Eye (tissue), 1 donor: ENCODE measurements around the gene C4orf54.

Experiments
- DNase-seq: peaks from one replicate; pipeline ENCODE4 v3.0.0-alpha.2; 2015

The C4orf54 gene

GRCh38 chr4:99657798-99658197 is at the start of gene C4orf54:
Gene C4orf54 (minus strand): TSS chr4:99657828. CDS start chr4:99654648, 3,180 bp downstream.
- no peak for DNase-seq

- no peak for DNase-seq
These were observed 48.3 kb upstream of the C4orf54 start for GRCh38 chr4:99705891-99706290.

- no peak for DNase-seq
These were observed 39.2 kb upstream of the C4orf54 start for GRCh38 chr4:99696801-99697200.

- no peak for DNase-seq
These were observed 35.5 kb upstream of the C4orf54 start for GRCh38 chr4:99693140-99693539.

- DNase-seq, result no peak
These were observed 33.4 kb upstream of the C4orf54 start for GRCh38 chr4:99690990-99691389.

- DNase-seq, result no peak
These were observed 32.8 kb upstream of the C4orf54 start for GRCh38 chr4:99690472-99690871.

GRCh38 chr4:99687120-99687519 is 29.5 kb upstream of the C4orf54 start:
- DNase-seq, result peak; percentile 30

GRCh38 chr4:99685234-99685633 is 27.6 kb upstream of the C4orf54 start:
- no peak for DNase-seq

DNA sequence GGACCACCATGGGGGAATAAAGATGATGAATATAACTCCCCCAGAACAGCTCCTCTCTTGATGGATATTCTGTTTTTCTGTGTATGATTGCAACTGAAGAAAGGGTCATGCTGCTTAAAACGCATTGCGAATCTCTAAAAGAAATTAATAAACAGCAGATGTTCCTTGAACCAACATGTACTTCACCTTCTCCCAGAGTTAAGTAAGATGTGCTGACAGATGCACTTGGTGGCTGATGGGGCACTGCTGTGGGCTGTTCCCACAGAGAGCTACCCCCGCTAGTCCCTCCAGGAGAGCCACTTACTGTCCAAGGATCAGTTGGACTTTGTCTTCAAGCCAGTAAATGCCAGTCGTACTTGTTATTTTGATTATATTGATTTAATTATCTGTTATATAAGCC is 26.3 kb upstream of the C4orf54 start:
- DNase-seq, result no peak

- no peak for DNase-seq
These were observed 22.3 kb upstream of the C4orf54 start for GRCh38 chr4:99679976-99680375.

DNA sequence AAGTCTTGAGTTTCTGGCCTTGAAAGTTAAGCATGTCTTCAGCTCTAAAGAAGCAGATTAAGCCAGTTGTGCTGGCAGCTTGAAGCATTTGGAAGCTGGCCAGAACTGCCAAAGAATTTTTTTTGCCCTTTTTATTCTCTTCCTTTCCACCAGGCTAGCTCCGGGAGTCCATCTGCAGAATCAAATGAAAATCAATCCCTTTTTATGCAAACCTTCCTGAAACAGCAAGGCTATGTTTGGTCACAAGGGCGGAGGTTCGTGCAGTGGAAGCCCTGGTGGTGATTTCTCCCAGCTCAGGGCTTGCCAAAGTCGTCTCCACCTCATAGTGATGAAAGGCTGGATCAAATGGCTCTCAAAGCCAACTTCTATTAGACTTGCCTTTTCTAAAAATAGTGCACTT is 21.6 kb upstream of the C4orf54 start:
- DNase-seq, result peak; percentile 57

DNA sequence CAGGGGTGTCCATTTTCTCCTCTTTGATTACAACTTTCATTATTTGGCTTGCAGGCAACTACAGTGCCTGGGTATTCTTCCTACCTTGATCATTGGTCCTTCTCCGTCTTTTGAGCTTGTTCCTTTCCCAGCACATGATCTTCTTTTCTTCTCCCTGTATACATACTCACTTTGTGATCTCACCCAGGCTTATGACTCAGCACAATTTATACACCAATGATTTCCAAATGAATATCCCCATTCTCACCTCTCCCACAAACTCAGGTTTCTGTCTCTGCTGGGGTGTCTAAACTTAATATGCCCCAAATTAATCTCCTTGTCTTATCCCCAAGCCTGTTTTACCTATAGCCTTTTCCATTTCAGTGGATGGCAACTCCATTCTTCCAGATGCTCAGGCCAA is 19.5 kb upstream of the C4orf54 start:
- DNase-seq, result no peak

DNA sequence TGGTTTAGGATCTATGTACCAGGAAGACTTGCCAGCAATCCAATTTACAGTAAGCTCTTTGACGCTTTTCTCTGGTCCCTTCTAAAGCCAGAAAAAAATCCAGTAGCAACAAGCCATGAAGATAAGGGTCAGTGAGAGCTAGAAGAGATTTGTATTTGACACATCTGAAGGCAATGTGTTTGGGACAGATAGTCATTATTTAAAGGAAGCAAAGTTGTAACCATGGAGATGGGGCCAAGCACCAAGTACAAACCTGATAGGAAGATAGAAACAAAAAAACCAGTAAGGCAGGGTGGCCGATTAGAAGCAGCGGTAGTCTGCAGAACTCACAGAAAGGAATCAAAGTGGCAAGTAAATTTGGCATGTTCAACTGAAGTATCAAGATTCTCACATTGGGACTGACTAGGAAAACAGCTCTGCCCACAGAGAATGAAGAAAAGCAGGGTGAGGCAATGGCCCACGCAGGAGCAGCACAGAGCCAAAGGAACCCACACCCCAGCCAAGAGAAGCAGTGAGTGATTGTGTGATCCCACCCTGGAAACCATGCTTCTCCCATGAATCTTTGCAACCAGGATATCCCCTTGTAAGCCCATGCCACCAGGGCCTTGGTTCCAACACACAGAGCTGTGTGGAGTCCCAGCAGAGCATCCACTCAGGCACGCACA is 12.9 kb upstream of the C4orf54 start:
- no peak for DNase-seq

DNA sequence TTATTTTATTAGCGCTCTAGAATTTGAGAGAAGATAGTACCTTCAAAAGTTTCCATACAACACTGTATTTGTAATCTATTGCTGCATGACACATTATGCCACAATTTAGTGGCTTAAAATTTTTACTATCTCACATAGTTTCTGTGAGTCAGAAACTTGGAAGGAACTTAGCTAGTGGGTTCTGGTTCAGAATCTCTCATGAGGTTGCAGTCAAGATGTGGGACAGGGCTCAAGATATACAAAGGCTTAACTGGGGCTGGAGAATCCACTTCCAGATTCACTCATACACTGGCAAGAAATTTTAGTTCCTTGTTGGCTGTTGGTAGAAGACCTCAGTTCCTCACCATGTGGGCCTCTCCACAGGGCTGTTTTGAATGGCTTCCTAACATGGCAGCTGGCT is 11.5 kb upstream of the C4orf54 start:
- no peak for DNase-seq

DNA sequence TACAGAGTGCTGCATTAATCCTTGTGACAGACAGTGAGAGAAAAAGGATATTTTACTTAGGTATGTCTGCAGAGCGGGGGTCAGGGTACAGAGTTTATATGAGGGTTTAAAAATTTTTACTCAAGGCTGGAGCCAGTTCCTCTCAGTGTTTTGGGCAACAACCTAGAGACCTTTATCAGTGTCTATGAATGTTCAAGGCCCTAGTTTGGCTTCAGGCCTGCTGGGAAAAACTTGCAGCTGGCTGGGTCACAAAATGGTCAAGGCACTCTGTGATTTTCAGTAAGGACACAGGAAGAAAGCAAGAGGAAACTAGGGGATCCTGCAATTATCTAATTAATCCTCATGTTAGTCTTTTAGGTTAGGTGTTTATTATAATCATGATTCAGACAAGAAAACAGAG is 10.8 kb upstream of the C4orf54 start:
- DNase-seq, result no peak

DNA sequence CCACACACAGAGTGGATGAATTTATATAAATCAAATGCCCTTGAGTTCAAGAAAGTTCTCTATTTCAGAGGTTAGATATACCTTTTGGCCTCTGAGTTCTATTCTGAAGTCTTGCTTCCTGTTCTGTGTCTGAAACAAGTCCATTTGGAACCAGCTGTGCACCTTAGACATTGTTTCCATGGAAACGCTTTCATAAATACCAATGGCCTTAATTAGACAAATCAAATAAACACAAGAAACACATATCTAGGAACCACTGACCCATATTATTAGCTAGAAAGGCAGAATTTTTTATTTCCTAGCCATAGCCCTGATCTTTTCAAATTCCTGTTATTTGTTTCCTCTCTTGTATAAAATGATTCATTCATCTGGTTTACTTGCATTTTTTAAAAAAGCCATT is 8.4 kb upstream of the C4orf54 start:
- DNase-seq, result peak; percentile 13

DNA sequence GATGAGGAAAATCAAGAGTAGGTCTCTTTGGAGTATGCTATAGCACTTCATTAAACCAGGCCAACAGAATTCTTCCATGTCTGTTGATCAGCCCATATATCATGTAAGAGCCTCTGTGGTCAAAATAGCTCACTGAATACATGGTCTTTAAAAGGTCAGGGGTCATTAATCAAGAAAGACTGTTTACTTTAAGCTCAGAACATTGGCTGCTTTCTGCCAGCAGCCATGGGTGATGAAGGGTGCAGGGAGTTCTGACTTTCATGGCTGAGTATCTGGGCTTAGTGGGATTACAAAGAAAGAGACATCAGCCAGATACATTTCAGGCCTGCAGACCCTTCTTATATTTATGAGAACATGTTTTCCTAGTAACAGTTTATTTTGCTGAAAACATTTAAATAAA is 7.1 kb upstream of the C4orf54 start:
- DNase-seq, result no peak

GRCh38 chr4:99661907-99662306 is 4.3 kb upstream of the C4orf54 start:
- no peak for DNase-seq

GRCh38 chr4:99658666-99659065 is 1.0 kb upstream of the C4orf54 start:
- no peak for DNase-seq

DNA sequence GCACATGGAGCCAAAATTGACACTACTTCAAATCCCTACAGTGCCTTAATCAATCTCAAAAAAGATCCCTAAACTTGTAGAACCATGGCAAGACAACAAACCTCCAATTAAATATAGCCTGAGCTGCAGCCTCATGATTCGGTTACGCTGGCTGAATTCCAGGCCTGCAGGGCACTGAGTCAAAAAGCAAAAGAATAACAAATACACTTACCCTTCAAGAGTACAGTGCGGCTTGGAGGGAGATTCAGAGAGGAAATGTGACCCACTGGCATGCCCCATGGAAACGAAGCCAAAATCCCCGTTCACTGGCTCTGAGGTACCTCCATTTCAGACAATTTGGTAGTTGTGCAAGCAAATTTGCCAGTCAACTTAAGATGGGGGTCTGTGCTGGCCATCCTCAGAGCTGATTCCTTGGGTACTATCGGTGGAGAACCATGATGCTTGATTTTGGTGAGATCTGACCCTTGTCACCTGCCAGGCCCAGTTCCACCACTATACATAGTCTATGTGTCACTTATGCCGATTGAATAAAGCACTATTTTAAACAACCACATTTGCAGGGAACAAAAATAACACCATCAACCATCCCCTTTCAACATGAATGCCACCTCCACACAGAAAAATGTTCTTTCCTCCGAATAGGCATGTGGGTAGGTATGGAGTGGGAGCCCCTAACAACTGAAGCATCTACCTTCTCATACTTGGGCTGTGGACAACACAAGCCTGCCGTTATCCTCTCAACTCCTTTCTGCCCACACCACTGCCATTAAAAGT is 2.1 kb downstream of the C4orf54 start:
- DNase-seq, result peak; percentile 26

DNA sequence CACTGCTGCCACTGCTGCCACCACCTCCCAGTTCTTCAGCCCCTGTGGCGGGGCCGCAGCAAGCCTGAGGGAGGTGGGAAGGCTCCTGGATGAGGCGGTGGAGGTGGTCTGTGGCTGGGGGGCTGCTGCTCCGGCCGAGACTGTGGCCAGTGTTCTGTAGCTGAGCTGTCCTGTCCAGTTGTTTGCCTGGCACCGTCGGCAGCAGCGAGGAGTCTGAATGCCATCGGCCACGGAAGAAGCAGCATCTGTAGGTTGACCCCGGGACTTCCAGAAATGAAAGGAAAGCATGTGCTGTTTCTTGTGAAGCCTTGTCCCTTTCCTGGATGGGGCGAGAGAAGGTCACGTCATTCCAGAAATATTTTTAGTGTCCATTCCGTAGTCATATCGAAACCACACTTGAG is 3.3 kb downstream of the C4orf54 start:
- no peak for DNase-seq

GRCh38 chr4:99653916-99654315 is 3.7 kb downstream of the C4orf54 start:
- DNase-seq, result no peak

DNA sequence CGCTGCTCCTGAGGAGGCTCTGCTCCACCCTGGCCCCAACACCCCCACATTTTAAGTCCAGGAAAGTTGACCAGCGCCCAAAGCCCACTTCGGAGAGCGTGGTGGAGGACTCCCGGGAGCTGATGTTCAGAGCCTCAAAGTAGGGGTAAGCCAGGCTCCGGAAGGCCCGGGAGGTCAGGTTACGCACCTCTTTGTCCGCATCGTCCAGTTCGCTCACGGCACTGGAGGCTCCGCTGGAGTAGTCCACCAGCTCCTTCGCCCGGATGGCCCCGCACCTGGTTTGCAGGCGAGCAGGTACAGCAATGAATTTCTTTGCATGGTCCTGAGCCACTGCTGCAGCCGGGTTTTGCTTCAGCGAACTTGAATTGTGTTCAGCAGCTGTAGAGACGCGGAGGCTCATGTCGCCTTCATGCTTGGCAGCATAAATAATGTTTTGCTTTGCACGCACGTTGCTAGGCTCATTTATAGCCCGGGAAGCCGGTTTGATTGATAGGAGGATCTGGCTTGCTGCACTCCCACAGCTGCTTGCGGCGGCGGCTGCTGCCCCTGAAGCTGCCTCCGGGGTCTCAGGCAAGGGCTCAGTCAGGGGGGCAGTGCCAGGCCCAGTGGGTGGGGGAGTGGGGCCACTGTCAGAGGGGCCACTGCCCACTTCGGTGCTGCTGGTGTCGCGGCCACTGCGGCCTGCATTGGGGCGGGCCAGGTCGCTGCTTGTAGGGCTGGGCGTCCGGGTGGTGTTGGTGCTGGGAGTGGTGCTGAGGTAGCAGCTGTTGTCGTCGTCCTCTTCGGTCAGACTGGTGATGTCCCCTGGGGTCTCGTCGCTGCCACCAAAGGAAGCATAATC is 4.8 kb downstream of the C4orf54 start:
- DNase-seq, result no peak
